Lower leg skin (tissue), 3 donors: Measurements from ENCODE around the gene C13orf46.

Source experiments
- CTCF ChIP-seq, 3 donors: fragments of 450-650 bp; IDR thresholded peaks; one replicate each; pipeline ENCODE4 v1.5.1; 2016; ENCODE audit warnings: antibody characterized with exemption in 3 of 3, mild to moderate bottlenecking in 3 of 3, moderate library complexity in 2 of 3
- POLR2A ChIP-seq, 2 donors: fragments of 450-650 bp; IDR thresholded peaks; one replicate each; pipeline ENCODE4 v1.6.1; 2016 to 2017; ENCODE audit warnings: antibody characterized with exemption in 2 of 2, mild to moderate bottlenecking in 1 of 2, moderate library complexity in 1 of 2

- TF ChIP-seq CTCF (IDR thresholded peaks at IDR 0.05) (no peak), POLR2A (IDR thresholded peaks at IDR 0.05) (no peak)
Measured at GRCh38 chr13:113964251-113964995, 9.5 kb downstream of the C13orf46 start.
